ENCODE results near the gene ADGRG2. TPM values are rescaled to one million over a fixed set of nuclear protein-coding genes. Genes with fewer than 3 reads are reported as not detected.

The ADGRG2 gene
- polyA plus RNA-seq, 3 donors, result not detected

DNA sequence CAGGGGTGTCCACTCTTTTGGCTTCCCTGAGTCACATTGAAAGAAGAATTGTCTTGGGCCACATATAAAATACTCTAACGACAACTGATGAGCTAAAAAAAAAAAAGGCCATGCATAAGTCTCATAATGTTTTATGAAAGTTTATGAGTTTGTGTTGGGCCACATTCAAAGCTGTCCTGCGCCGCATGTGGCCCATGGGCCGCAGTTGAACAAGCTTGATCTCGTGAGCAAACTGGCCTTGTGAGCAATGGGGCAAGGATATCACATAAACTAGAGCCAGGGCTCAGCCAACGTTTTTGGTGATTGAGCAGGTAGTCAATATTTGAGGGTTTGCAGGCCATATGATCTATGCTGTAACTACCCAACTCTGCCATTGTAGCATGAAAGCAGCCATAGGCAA is 93.7 kb downstream of the ADGRG2 start:
- Histone ChIP-seq H3K4me3 (replicated peaks in 1 of 3; ENCODE audit: low read depth in 2 of 3, low read length in 3 of 3) (no peak overlapping the region), H3K27me3 (ENCODE audit: control insufficient read depth in 2 of 2, insufficient read depth in 2 of 2, low read length in 2 of 2) (no peaks in the 10 kb centered on the region), H3K36me3 (replicated peaks in 1 of 2; ENCODE audit: control insufficient read depth in 1 of 2, insufficient read depth in 2 of 2, low read length in 2 of 2) (no peaks in the 10 kb centered on the region), H3K27ac (ENCODE audit: low read depth in 1 of 2, low read length in 2 of 2) (no peak overlapping the region), H3K9me3 (replicated peaks in 1 of 2; ENCODE audit: control insufficient read depth in 1 of 2, insufficient read depth in 1 of 2, low read length in 2 of 2) (no peaks in the 10 kb centered on the region), H3K4me2 (replicated peaks; ENCODE audit: extremely low read depth, low read length, poor library complexity, severe bottlenecking) (no peak overlapping the region), H3K79me2 (ENCODE audit: insufficient read depth, low read length) (no peaks in the 10 kb centered on the region), H4K20me1 (ENCODE audit: insufficient read depth, low read length) (no peaks in the 10 kb centered on the region), H2AFZ (ENCODE audit: insufficient read depth, low read depth, low read length, poor library complexity, severe bottlenecking) (no peak overlapping the region), H3K4me1 (ENCODE audit: control insufficient read depth in 1 of 2, insufficient read depth in 2 of 2, low read length in 2 of 2) (no peaks in the 10 kb centered on the region), H3K9ac (ENCODE audit: insufficient read depth, low read length, poor library complexity, severe bottlenecking) (no peak overlapping the region)
- peaks cover 0 to 2% (median 0%) of the 10 kb centered on the region in 3 donors for H3K27me3 Mint-ChIP-seq (ENCODE audit: low read depth in 3 of 3)
- H3K36me3 Mint-ChIP-seq, result no peaks in the 10 kb centered on the region
- TF ChIP-seq CTCF (IDR thresholded peaks at IDR 0.05), result no peak
- peaks cover 0 to 2% (median 0%) of the 10 kb centered on the region in 7 donors for H3K9me3 Mint-ChIP-seq
- WGBS (ENCODE audit: insufficient coverage), result 100% methylated on average over 4 of the region's 6 CpGs
- intact Hi-C loops (cut with micrococcal nuclease), result no loop called here
- no peak overlapping the region for H3K27ac Mint-ChIP-seq
- DNase-seq, result no peak
- no peaks in the 10 kb centered on the region for H3K4me1 Mint-ChIP-seq
- H3K4me3 Mint-ChIP-seq, result no peak overlapping the region

DNA sequence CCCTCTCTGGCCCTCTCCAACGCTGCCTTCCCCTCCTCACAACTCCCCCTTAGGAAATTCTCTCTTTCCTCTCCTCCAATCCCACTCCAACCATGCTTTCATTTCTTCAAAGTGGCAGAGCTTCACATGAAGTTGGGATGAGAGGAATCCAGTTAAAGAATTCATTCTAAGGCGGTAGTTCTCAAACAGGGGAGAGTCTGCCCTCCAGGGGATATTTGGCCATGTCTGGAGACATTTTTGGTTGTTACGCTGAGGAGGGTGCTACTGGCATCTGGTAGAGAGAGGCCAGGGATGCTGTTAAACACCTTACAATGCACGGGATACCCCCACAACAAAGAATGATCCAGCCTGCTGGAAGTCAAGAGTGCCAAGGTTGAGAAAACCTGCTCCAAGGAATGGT is 97.9 kb downstream of the ADGRG2 start:
- H3K36me3 Mint-ChIP-seq, result no peaks in the 10 kb centered on the region
- no peak overlapping the region for H3K4me3 ChIP-seq (replicated peaks in 1 of 3; ENCODE audit: low read depth in 2 of 3, low read length in 3 of 3)
- no CpG with 5 or more reads among the region's 4 CpGs for WGBS (ENCODE audit: insufficient coverage)
- H3K4me3 Mint-ChIP-seq, result no peak overlapping the region
- peaks cover 0 to 6% (median 2%) of the 10 kb centered on the region in 3 donors for H3K27me3 Mint-ChIP-seq (ENCODE audit: low read depth in 3 of 3)
- TF ChIP-seq CTCF (IDR thresholded peaks at IDR 0.05), result no peak
- H3K9me3 ChIP-seq (replicated peaks in 1 of 2; ENCODE audit: control insufficient read depth in 1 of 2, insufficient read depth in 1 of 2, low read length in 2 of 2), result no peaks in the 10 kb centered on the region
- intact Hi-C loops (cut with micrococcal nuclease), result no loop called here
- no peak overlapping the region for H3K9ac ChIP-seq (ENCODE audit: insufficient read depth, low read length, poor library complexity, severe bottlenecking)
- no peak overlapping the region for H3K4me2 ChIP-seq (replicated peaks; ENCODE audit: extremely low read depth, low read length, poor library complexity, severe bottlenecking)
- no peaks in the 10 kb centered on the region for H4K20me1 ChIP-seq (ENCODE audit: insufficient read depth, low read length)
- H3K79me2 ChIP-seq (ENCODE audit: insufficient read depth, low read length), result no peaks in the 10 kb centered on the region
- no peak overlapping the region for H3K27ac ChIP-seq (ENCODE audit: low read depth in 1 of 2, low read length in 2 of 2)
- no peak for DNase-seq
- no peaks in the 10 kb centered on the region for H3K4me1 ChIP-seq (ENCODE audit: control insufficient read depth in 1 of 2, insufficient read depth in 2 of 2, low read length in 2 of 2)
- H3K27ac Mint-ChIP-seq, result peak overlapping the region in 1 of 7 donors; percentile 51
- H3K9me3 Mint-ChIP-seq, result no peaks in the 10 kb centered on the region
- H3K4me1 Mint-ChIP-seq, result no peaks in the 10 kb centered on the region
- H3K36me3 ChIP-seq (replicated peaks in 1 of 2; ENCODE audit: control insufficient read depth in 1 of 2, insufficient read depth in 2 of 2, low read length in 2 of 2), result no peaks in the 10 kb centered on the region
- H2AFZ ChIP-seq (ENCODE audit: insufficient read depth, low read depth, low read length, poor library complexity, severe bottlenecking), result no peak overlapping the region
- no peaks in the 10 kb centered on the region for H3K27me3 ChIP-seq (ENCODE audit: control insufficient read depth in 2 of 2, insufficient read depth in 2 of 2, low read length in 2 of 2)

Measured in CD14-positive monocyte (primary cell).